HG03103 (cell line): ENCODE results near the gene SNX22.
"Not testable (repeated sequence)": the region's sequence is repeated elsewhere in the genome, so short reads cannot be mapped to it uniquely, and the experiment has no call there.

ENCODE experiments used
- ATAC-seq: cut with Tn5 transposase; IDR thresholded peaks from one replicate; pipeline ENCODE4 v1.9.1; 2021; ENCODE audit warnings: low read depth; ENCODE audit not compliant: unreplicated experiment

Gene SNX22

DNA sequence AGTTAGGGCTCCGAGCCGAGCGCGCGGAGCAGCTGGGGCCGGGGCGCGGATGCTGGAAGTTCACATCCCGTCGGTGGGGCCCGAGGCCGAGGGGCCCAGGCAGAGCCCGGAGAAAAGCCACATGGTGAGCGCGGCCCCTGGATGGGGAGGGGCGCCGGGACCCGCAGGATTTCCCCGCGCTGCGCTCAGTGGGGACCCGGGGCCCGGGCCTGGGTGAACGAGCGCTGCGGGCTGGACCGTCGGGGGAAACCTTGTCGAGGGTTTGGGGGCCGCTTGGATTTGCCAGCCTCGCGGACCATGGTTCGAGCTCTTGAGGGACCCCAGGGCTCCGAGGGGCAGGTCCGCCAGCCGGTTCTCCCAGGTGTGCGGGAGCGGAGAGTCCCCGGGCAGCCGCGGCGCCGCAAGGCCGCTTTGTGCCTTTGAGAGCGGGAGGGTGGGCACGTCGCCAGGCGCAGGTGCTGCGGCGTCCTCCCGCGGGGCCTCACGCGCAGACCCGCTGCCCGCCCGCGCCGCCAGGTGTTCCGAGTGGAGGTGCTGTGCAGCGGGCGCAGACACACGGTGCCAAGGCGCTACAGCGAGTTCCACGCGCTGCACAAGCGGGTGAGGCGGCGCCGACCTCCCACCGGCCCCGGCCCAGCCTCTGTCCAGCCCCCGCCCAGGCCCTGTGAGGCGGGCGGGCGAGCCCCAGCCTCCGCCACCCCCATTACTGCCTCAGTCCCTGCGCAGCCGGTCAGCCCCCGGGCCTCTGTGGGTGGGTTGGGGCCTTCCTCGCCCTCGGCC lies at the start of gene SNX22:
Gene SNX22, plus strand, starts transcription at position 5 of the 780 bp plus-strand sequence. Its CDS starts 45 bp downstream, at position 50.
- no peak for ATAC-seq

DNA sequence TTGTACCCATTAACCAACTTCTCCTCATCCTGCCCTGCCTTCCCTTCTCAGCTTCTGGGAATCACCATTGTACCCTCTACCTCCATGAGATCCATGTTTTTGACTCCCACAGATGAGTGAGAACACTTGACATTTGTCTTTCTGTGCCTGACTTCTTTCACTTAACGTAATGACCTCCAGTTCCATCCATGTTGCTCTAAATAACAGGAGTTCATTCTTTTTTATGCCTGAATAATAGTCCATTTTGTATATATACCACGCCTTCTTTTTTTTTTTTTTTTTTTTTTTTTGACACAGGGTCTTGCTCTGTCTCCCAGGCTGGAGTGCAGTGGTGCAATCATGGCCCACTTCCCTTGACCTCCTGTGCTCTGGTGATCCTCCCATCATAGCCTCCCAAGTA lies 49.0 kb upstream of the SNX22 start:
- no peak for ATAC-seq

DNA sequence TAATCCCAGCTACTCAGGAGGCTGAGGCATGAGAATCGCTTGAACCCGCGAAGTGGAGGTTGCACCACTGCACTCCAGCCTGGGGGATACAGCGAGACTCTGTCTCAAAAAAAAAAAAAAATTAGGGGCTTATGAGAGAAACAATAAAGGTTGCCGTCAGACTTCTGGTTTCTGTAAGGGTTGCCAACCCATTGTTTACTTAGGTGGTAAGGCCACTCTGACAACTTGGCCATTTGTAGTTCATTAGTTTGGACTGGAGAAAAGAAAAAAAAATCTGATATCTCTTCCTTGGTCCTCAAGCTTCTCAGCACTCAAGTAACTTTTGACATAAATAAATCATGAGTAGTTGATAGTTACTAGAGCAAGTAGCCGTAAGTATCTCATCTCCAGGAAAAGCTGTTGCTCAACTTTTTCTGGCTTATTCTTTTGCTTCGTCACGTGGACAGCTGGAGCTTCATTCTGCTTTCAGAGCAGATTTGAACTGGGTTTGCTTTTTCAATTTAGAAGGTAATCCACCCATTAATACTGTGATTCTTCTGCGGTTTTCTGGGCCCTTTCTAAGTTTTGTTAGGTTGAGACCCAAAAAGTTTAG lies 46.3 kb upstream of the SNX22 start:
- ATAC-seq, result no peak

DNA sequence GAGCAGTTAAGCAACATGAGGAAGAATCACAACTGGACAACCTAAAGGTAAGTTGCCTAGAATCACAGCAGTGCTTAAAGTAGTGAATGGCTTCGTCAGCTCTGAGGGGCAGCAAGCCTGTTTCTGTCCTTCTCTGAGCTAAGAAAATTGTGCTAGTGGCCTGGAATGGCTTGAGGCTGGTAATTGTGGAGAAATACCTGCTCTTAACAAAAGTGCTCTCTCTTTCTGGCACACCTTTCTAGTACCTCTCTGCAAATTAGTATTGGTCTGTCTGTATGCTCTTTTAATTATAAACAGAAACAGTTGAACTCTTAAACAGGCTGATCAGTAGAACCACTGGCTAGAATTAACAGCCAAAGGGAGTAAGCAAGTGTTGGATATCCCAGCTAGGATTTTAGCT lies 44.2 kb upstream of the SNX22 start:
- ATAC-seq, result no peak

DNA sequence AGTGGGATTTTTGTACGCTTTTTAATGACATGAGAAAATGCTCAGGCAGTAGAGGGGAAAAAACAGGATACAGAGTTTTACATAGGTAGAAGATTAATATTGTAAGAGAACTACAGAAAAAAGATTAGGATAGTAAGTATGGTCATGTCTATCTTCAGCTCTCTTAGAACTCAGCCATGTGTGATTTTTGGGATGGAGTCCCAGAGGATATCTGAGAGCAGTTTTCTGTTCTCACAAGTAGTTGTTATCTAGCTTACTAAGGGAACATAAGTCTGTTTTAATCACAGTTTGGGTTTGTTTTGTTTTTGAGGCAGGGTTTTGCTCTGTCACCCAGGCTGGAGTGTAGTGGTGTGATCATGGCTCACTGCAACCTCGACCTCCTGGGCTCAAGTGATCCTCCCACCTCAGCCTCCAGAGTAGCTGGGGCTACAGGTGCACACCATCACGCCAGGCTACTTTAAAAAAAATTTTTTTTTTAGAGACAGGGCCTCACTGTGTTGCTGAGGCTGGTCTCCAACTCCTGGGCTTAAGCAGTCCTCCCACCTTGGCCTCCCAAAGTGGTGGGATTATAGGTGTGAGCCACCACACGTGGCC lies 41.3 kb upstream of the SNX22 start:
- ATAC-seq, result not testable (repeated sequence)

DNA sequence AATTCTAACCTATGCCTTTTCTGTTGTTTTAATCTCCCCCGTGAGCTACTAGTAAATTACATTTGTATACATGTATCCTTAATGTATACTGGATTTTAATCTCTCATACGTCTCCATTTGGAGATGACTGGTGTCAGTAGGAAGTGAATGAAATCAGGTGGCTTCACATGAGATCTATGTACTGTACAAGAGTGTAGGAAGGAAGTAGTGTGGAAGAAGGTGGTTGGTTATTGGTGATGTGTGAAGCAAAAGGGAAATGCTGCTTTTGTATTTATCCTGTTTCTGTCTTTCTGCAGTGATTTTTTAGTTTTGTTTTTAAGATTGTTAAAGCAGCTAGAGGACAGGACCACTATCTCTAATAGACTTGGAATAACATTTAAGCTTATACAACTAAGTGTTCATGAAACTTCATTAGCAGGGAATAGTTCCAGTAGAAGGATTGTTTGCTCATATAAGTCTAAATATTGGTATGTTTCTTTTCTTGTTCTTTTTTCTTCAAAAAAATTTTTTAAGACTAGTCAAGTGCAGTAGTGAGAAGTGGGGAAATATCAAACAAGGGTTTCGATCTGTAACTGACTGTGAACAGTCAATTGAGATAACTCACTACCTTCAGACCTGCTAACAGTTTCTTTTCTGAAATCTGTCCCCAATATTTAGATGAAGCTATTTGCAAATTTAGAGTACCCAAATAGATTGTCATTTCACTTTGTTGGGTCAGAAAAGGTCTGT lies 40.4 kb upstream of the SNX22 start:
- ATAC-seq, result no peak

DNA sequence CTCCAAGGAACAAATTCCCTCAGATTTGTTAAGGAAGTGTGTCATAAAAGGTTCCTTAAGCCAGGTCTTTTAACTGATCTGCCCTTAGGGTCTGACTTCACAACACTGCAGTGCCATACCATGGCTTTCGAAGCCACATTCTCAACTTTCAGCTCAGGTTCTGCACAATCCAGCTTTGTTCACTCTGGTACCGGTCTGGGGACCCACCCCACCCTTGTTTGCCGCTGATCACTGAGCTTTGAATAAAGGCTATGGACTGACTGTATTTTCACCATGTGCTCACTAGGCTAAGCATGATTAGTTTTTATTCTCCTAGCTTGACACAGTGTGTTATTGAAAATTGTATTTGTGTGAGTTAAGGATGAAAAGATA lies 39.9 kb upstream of the SNX22 start:
- no peak for ATAC-seq

DNA sequence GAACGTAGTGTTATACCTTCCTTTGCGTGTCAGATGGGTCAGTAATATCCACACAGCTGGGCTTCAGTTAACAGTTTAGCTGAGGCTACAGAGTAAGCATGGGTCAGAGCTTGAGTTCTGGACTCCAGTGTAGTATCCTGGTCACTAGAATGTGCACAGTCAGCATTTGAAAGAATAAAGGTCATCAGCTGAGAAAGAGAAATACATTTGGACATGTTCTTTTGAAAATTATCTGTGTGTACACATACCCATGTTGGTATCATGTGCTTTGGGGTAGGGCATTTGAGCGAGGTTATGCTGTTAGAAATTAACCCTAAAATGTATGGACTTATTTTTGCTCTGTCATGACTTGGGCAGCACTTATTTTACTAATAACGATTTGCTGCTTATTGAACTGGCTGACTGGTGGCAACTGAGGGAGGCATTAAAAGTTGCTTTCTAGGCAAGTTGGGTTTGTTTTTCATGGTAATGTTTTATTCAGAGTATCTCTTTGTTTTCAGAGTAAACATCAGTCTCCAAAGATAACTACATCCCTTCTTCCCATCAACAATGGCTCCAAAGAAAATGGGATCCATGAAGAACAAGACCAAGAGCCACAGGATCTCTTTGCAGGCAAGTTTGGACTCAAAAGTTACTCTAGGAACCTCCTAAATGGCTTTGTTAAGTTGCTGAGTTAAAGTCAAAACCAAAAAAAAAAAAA lies 39.3 kb upstream of the SNX22 start:
- ATAC-seq, result no peak

DNA sequence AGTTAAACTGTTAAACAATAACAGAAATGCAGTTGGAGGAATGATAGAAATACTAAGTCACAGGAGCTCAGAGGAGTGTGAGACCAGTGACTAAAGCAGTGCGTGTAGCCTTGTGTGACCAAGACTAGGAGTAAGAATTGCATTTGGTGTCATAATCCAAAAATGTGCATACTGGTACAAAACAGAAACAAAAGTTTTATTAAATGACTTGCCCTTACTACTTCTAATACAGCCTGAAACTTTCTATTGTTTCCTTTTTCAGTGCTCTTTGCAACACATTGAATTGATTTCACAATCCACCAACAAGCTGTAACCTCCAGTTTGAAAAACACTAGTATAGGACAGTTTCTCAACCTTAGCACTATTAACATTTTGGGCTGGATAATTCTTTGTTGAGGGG lies 38.6 kb upstream of the SNX22 start:
- no peak for ATAC-seq

DNA sequence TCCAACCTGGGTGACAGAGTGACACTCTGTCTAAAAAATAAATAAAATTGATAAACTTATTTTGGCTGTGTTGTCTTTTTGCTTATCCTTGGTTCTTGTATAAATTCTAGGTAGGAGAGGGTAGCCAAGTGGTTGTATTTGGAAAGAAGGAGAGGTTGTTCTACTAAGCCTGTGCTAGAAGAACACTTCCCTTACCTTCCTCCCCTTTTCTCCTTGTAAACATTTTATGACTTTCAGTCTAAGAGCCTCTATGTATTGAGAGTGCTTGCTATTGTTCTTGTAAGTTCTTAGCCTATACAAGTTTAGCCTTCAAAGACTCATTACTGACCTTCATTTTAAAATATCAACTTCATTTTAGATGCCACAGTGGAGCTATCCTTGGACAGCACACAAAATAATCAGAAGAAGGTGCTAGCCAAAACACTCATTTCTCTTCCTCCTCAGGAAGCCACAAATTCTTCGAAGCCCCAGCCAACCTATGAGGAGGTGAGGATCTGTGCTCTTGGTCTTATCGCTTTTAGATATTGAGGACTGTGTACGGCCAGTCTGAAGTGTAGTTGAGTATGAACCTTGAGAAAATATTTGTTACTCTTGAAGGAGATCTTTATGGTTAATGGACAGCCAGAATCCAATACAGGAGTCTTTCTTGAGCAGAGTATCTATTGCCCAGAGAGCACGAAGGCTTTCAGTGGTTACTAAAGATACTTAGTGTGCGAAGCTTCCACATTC lies 33.6 kb upstream of the SNX22 start:
- no peak for ATAC-seq

DNA sequence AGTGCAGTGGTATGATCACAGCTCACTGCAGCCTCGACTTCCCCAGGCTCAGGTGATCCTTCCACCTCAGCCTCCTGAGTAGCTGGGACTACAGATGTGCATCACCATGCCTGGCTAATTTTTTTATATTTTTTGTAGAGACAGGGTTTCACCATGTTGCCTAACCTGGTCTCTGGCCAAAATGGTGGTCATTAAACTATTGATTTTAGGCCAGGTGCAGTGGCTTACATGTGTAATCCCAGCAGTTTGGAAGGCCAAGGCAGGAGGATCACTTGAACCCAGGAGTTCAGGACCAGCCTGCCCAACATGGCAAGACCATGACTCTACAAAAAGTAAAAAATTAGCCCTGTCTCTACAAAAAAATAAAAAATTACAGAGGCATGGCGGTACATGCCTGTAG lies 31.2 kb upstream of the SNX22 start:
- not testable (repeated sequence) for ATAC-seq

DNA sequence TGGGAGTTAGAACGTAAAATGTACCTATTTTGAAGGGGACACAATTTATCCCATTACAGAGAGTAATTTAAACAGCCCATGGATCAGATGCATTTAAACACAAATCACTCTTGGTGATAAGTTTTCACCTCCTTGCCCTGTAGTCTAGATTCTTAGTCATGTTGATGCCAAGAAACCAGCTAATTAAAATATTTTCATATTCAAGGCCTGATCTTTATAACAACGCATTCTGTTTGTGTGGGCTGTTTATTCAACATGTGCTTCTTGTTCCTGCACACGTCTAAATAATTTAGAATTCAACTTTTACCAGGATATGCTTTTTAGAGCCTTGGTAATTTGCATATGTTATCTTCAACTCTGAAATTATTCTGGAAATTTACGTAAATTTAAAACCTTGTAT lies 29.9 kb upstream of the SNX22 start:
- no peak for ATAC-seq

DNA sequence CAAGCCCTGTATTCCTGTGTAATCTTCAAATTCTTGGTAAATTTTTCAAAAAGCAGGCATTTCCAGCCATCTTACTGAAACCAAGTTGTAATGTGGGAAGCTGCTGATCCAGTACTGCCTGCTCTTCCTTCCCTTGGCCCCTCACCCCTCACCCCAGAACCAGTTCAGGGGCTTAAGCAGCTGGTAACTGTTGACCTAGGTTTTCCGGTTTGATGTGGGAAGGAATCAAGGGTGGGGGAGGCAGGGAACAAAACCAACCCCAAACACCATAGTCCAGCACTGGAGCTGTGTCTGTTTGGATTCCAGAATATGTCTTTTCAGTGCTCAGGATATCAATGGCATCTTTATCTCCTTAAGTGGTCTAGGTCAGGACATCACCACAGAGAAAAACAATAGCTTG lies 29.1 kb upstream of the SNX22 start:
- ATAC-seq, result no peak

DNA sequence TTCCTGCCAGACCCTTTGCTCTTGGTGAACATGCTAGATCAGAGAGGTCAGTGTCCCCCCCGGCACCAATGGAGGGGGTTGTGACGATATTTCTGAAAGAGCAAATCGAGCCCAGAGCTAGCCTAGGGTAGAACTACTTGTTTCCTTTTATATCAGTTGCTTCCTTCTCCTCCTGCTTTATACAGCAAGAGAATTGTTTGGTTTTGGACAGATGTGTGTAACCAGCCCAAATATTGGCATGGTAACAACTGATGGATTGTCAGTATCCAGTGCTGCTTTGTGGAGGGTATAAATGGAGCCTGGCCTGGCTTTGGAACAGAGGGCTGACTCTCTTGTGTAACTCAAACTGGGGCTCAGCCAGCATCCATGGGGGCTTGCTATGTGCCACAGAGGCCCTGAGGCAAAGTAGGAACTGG lies 28.6 kb upstream of the SNX22 start:
- no peak for ATAC-seq

DNA sequence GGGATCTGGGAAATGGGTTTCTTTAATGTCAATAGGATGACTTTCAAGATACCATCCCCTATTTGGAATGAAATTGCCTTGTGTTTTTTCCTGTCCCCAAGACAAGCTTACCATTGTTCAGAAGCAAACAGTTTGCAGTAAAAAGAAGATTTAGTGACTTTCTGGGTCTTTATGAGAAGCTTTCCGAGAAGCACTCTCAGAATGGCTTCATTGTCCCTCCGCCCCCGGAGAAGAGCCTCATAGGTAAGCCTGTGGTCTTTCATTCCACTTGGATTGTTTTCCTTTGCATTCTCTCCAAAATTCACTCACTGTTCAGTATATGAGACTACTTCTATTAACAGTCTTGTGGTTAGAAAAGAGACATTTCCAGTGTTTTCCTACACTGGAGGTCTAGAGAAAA lies 25.6 kb upstream of the SNX22 start:
- ATAC-seq, result no peak

DNA sequence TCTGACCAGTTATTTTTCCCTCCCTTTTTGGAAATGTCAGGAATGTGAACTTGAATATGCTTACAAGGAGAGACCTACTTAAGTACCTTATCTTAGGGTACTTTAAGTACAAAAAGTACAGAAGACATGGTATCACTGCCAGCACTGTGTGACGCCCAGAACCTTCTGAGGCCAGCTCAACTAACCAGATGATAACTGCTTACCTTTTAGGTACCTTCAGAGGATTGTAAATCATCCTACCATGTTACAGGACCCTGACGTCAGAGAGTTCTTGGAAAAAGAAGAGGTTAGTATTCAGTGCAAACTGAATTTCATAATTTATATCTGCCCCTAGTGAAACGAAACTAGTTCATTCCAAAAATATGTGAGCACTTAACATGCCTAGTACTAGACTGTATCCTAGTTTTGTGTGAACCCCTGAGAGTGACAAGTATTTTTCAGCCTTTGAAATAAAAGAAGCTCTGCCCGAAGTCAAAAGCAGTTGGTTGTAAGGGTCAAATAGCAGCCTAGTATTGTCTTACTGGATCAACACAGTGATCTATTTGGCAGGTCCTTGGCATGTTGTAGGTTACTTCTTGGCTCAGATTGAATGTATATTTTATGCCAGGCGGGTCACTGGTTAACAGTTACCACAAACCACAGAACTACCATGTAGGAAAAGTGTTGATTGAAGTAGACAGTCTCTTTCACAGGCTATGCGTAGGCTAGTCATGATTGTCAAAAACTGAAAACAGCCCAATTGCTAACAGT lies 23.8 kb upstream of the SNX22 start:
- ATAC-seq, result no peak

DNA sequence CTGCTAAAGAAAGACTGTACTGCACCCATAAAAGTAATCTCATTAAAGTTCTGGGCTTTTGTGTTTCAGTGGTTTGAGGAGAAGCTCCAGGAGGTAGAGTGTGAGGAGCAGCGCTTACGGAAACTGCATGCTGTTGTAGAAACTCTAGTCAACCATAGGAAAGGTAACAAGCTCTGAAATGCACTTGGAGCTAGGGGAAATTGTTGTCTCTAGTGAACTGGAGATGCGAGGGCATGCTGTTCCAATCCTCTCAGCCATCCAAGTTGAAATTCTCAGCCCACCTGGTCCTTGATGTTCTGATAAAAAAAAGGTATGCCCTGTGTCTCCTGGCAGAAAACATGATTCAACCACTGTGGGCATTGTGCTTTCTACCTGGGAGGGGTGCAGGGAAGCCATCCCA lies 21.4 kb upstream of the SNX22 start:
- no peak for ATAC-seq

DNA sequence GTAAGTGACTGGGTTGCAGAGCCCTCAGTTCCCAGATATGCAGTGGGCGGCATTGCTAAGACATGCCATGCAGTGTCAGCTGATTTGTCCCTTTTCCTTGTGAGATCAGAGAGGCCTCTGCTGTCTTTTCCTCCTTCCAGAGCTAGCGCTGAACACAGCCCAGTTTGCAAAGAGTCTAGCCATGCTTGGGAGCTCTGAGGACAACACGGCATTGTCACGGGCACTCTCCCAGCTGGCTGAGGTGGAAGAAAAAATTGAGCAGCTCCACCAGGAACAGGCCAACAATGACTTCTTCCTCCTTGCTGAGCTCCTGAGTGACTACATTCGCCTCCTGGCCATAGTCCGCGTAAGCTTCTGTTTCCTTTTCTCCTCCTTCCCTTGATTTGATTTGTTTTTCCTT lies 20.0 kb upstream of the SNX22 start:
- no peak for ATAC-seq

DNA sequence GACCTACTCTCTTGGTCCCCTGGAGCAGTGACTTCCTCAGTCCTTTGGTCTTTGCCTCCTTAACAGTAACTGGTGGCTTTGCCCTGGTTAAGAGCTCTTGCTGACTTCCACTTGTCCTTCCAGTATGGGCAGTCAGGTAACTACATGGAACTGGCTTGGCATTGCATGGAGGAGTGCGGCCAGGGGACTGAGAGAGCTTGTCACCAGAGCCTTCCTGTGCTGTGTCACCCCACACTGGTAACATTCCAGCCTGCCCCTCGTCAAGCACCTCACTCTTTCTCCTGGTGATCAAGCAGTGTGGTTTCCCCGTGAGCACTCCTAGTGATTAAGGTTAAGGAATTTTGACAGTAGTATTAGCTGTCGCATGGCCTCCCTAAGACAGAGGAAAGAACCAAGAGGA lies 19.3 kb upstream of the SNX22 start:
- no peak for ATAC-seq
